Measurements from ENCODE around the gene STXBP3. TPM values are rescaled to one million over a fixed set of nuclear protein-coding genes. Genes with fewer than 3 reads are reported as not detected.
A peak's percentile ranks its signal among the peaks of the same experiment; 100 is the strongest.

Gene STXBP3
- total RNA-seq, 4 donors from 2014 or later, result 51.0 to 75.8 (median 68.9) TPM

DNA sequence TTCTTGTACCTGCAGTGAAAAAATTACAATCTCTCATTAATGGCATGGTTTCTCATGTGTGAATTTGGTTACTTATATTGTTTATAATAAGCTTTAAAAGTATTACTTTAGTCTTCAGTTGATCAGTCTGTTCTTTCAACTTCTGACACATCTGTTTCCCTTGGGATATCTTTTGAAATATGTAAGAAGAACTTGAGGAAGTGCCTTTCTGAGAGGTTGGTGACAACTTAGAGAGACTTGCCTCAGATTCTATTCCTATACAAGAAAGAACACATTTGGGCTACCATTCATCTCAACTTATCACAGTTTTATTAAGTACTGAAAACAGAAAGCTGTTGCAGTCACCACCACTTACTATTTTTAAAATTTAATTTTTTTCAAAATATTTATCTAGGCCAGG is 102.3 kb downstream of the STXBP3 start:
- Histone ChIP-seq H3K4me1 (peaks cover 0 to 31% (median 11%) of the 10 kb centered on the region in 4 donors), H3K27ac (no peak overlapping the region), H3K4me3 (no peak overlapping the region), H3K27me3 (no peaks in the 10 kb centered on the region), H3K9me3 (no peaks in the 10 kb centered on the region), H3K36me3 (no peaks in the 10 kb centered on the region)
- DNase-seq (ENCODE audit: low spot score in 2 of 2), result no peak
- TF ChIP-seq, protein P1, sequence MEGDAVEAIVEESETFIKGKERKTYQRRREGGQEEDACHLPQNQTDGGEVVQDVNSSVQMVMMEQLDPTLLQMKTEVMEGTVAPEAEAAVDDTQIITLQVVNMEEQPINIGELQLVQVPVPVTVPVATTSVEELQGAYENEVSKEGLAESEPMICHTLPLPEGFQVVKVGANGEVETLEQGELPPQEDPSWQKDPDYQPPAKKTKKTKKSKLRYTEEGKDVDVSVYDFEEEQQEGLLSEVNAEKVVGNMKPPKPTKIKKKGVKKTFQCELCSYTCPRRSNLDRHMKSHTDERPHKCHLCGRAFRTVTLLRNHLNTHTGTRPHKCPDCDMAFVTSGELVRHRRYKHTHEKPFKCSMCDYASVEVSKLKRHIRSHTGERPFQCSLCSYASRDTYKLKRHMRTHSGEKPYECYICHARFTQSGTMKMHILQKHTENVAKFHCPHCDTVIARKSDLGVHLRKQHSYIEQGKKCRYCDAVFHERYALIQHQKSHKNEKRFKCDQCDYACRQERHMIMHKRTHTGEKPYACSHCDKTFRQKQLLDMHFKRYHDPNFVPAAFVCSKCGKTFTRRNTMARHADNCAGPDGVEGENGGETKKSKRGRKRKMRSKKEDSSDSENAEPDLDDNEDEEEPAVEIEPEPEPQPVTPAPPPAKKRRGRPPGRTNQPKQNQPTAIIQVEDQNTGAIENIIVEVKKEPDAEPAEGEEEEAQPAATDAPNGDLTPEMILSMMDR (IDR thresholded peaks at IDR 0.05), result no peak
- TF ChIP-seq EP300 (IDR thresholded peaks at IDR 0.05), result no peak
- TF ChIP-seq POLR2A (IDR thresholded peaks at IDR 0.05), result no peak

DNA sequence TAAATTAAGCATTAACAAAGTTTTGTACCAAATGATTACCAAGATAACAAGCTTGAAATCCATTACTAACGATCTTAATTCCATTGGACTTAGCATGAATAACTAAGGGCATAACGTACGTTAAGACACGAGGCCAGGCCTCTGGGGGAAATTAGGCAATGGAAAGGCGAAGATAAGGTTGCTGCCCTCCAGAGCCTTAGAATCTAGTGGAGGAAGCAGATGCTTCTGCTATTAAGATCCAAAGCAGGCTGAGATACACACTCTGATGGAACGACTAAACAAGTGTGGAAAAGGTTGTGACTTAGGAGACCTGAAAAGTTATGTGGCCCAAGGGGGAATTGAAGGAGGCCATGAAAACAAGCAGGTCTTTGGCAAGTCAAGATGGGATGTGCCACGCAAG is 104.5 kb downstream of the STXBP3 start:
- 85 to 89% methylated on average over 7 of the region's 7 CpGs for WGBS, 2 donors
- H3K27me3 ChIP-seq, result no peaks in the 10 kb centered on the region
- TF ChIP-seq POLR2A (IDR thresholded peaks at IDR 0.05) (no peak), EP300 (IDR thresholded peaks at IDR 0.05) (no peak)
- TF ChIP-seq, protein P1 (IDR thresholded peaks at IDR 0.05), result no peak
- H3K9me3 ChIP-seq, result no peaks in the 10 kb centered on the region
- no peak for DNase-seq (ENCODE audit: low spot score in 2 of 2)
- H3K4me3 ChIP-seq, result no peak overlapping the region
- no peaks in the 10 kb centered on the region for H3K36me3 ChIP-seq
- H3K4me1 ChIP-seq, result peaks cover 0 to 38% (median 13%) of the 10 kb centered on the region in 4 donors
- H3K27ac ChIP-seq, result peak overlapping the region in 3 of 4 donors; percentile 43 to 85 (median 79)

DNA sequence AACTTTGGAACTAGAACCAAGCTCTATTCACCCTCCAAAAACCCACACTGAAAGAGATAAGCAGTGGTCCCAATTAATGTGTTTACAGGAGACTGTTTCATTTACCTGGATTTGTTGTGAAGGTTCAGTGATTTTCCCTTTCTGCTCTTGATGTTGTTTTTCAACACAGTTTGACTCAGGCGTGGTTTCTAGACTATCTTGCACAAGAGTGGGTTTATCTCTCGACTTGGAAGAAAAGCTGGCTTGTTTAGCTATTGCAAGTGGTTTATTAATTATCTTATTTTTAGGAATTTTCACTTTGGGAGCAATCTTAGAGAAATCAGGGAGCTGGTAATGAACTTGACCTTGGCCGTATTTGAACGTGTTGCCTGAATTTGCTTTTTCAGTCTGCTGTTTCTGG is 105.1 kb downstream of the STXBP3 start:
- Histone ChIP-seq H3K27ac (peak overlapping the region; percentile 5 to 85 (median 61)), H3K4me1 (peaks cover 0 to 38% (median 13%) of the 10 kb centered on the region in 4 donors), H3K4me3 (peak overlapping the region in 1 of 4 donors; percentile 11), H3K9me3 (no peaks in the 10 kb centered on the region), H3K36me3 (no peaks in the 10 kb centered on the region), H3K27me3 (no peaks in the 10 kb centered on the region)
- no peak for DNase-seq (ENCODE audit: low spot score in 2 of 2)
- WGBS, 2 donors, result 41 to 54% methylated on average over 4 of the region's 4 CpGs
- TF ChIP-seq POLR2A (IDR thresholded peaks at IDR 0.05) (no peak), EP300 (IDR thresholded peaks at IDR 0.05) (no peak)
- TF ChIP-seq, protein P1 (IDR thresholded peaks at IDR 0.05), result no peak

DNA sequence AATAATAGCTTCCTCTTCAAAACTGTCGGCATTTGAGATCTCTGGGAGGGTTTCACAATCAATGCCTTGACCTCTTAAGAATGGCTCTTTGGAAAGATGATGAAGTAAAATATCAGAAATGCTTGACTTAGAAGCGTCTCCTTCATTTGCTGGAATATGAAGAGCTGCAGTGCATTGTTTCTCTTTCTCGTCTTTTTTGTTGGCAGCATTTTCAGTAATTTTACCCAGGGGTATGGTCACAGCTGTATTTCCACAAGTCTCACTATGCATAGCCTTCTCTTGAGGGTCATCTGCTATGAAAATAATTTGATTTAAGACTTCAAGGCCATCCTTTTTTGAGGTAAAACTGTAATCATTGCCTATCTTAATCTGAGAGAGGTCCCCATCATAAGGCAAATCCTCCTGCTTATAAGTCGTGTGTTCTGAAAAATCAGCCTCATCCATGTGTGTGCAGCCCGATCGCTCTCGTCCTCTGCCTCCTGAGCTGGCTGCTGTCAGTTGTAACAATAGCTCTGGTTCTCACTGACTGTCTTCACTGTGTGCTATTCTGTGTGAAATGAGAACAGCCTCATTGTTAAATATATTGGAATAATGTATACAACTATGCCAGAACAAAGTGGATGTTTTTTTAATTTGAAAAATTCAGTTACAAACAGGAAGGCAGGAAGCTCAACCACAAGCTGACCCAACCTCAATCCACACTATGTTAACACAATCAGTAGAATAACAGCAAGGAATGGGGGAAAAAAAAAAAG is 105.9 kb downstream of the STXBP3 start:
- DNase-seq (ENCODE audit: low spot score in 2 of 2), result peak in 1 of 2 donors; percentile 20
- Histone ChIP-seq H3K36me3 (no peaks in the 10 kb centered on the region), H3K27ac (peak overlapping the region; percentile 5 to 85 (median 61)), H3K4me1 (peaks cover 0 to 38% (median 13%) of the 10 kb centered on the region in 4 donors), H3K4me3 (peak overlapping the region in 2 of 4 donors; percentile 11 to 12), H3K27me3 (no peaks in the 10 kb centered on the region), H3K9me3 (no peaks in the 10 kb centered on the region)
- WGBS, 2 donors, result 4 to 12% methylated on average over 7 of the region's 7 CpGs
- TF ChIP-seq, protein P1 (IDR thresholded peaks at IDR 0.05), result no peak
- TF ChIP-seq POLR2A (IDR thresholded peaks at IDR 0.05) (no peak), EP300 (IDR thresholded peaks at IDR 0.05) (peak in 1 of 2 donors; percentile 46)

DNA sequence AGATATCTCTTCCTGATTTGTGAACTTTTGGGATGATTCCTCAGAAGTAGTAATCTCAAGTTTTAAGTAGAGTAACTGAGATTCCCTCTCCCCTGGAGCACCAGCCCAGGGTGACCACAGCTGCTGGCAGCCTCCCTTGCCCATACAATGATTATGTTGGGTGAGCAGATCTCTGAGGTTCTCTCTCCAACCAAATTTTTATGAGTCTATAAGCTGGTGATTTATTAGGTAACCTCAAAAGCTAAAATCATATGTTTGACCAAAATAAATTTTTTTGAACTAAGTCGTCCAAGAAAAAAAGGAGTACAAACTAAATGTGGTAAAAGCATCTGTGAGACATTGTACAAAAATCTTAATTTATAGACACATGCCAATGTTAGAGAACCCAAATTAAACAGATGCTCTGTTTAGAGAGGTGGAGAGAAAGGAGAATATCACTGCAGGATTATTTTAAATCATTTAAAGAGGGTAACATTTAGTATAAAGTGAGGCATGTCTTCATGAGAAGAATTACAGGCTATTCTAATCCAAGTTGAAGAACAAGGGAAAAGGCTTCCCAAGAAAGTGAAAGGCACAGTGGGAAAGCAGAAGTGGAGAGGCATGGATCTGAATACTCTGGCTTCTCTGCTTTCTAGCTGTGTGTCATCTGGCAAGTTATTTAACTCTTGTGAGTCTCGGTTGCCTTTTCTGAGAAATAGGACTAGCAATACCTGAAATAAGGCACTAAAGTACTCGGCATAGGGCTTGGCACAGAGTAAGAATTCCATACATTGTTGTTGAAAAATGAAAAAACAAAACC is 107.9 kb downstream of the STXBP3 start:
- peak overlapping the region in 2 of 4 donors; percentile 11 to 17 for H3K27ac ChIP-seq
- no peak for TF ChIP-seq EP300 (IDR thresholded peaks at IDR 0.05)
- TF ChIP-seq, protein P1 (IDR thresholded peaks at IDR 0.05), result no peak
- TF ChIP-seq POLR2A (IDR thresholded peaks at IDR 0.05), result no peak
- peaks cover 0 to 38% (median 13%) of the 10 kb centered on the region in 4 donors for H3K4me1 ChIP-seq
- no peak overlapping the region for H3K4me3 ChIP-seq
- no peak for DNase-seq (ENCODE audit: low spot score in 2 of 2)
- WGBS, 2 donors, result 50 to 58% methylated on average over 3 of the region's 3 CpGs
- no peaks in the 10 kb centered on the region for H3K27me3 ChIP-seq
- H3K9me3 ChIP-seq, result no peaks in the 10 kb centered on the region
- H3K36me3 ChIP-seq, result no peaks in the 10 kb centered on the region

Data from tibial nerve (tissue), 4 donors.